Omental fat pad (tissue), 4 donors: ENCODE measurements around the gene SCAF4. TPM values are rescaled to one million over a fixed set of nuclear protein-coding genes. Genes with fewer than 3 reads are reported as not detected.
A peak's percentile ranks its signal among the peaks of the same experiment; 100 is the strongest.

Experiments used
- ATAC-seq: fragments of 150-250 bp; one replicate; pipeline ENCODE4 v1.9.1; 2016; ENCODE audit warnings: mild to moderate bottlenecking, moderate library complexity; ENCODE audit not compliant: low FRiP score
- DNase-seq: peaks from one replicate; pipeline ENCODE4 v3.0.0-alpha.2; 2019; ENCODE audit warnings: low spot score
- total RNA-seq, 4 donors: library from RNA; depleted of rRNA; stranded (reverse); fragments of >200 nt; gene quantifications; one replicate each; pipeline ENCODE4 v1.1.0, GENCODE V29; 2016
- TF ChIP-seq, protein P1 (sequence below), 3 donors: fragments of 450-650 bp; IDR thresholded peaks; one replicate each; pipeline ENCODE4 v1.5.1; 2016 to 2017; ENCODE audit warnings: antibody characterized with exemption in 3 of 3, mild to moderate bottlenecking in 3 of 3, moderate library complexity in 2 of 3

The SCAF4 gene, protein sequence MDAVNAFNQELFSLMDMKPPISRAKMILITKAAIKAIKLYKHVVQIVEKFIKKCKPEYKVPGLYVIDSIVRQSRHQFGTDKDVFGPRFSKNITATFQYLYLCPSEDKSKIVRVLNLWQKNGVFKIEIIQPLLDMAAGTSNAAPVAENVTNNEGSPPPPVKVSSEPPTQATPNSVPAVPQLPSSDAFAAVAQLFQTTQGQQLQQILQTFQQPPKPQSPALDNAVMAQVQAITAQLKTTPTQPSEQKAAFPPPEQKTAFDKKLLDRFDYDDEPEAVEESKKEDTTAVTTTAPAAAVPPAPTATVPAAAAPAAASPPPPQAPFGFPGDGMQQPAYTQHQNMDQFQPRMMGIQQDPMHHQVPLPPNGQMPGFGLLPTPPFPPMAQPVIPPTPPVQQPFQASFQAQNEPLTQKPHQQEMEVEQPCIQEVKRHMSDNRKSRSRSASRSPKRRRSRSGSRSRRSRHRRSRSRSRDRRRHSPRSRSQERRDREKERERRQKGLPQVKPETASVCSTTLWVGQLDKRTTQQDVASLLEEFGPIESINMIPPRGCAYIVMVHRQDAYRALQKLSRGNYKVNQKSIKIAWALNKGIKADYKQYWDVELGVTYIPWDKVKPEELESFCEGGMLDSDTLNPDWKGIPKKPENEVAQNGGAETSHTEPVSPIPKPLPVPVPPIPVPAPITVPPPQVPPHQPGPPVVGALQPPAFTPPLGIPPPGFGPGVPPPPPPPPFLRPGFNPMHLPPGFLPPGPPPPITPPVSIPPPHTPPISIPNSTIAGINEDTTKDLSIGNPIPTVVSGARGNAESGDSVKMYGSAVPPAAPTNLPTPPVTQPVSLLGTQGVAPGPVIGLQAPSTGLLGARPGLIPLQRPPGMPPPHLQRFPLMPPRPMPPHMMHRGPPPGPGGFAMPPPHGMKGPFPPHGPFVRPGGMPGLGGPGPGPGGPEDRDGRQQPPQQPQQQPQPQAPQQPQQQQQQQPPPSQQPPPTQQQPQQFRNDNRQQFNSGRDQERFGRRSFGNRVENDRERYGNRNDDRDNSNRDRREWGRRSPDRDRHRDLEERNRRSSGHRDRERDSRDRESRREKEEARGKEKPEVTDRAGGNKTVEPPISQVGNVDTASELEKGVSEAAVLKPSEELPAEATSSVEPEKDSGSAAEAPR
- total RNA-seq = 10 to 100 TPM; 15.8 to 32.8 (median 16.8) TPM

DNA sequence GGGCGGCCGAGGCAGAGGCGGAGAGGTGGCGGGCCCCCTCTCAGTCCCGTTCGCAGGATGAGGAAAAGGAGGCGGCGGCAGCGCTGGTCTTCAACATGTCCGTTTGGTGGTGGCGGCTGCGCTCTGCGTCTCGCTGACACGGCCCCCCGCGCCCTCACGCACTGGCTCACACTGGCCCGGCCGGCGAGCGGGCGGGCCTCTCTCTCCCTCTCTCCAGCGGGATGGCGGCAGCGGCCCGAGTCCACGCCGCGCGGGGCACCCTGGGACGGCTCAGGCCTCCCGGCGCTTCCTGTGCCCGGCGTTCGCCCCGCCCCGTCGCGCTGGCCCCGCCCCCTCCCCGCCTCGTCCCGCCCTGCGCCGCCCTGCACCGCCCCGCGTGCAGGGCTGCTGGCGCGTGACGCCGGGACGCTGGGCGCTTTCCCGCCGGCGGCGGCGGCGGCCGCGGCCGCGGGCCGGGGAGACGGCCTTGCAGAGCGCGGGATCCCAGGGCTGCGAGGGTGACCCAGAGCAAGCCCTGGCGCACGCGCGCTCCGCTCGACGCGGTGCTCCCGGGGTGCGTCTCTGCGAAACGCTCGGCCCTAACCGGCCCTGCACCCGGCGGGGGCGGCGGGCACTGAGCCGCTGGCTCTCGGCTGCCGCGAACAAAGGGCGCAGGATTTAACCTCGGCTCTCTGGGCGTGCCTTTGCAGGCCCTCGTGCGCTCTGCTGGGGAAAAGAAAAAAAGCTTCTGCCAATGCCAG lies at the start of gene SCAF4:
Gene SCAF4 (minus strand): TSS at position 262 of the 740 bp plus-strand sequence. CDS start 426 bp downstream, outside the sequence.
- ATAC-seq (peak; percentile 95), DNase-seq (peak; percentile 65)
- TF ChIP-seq, protein P1, sequence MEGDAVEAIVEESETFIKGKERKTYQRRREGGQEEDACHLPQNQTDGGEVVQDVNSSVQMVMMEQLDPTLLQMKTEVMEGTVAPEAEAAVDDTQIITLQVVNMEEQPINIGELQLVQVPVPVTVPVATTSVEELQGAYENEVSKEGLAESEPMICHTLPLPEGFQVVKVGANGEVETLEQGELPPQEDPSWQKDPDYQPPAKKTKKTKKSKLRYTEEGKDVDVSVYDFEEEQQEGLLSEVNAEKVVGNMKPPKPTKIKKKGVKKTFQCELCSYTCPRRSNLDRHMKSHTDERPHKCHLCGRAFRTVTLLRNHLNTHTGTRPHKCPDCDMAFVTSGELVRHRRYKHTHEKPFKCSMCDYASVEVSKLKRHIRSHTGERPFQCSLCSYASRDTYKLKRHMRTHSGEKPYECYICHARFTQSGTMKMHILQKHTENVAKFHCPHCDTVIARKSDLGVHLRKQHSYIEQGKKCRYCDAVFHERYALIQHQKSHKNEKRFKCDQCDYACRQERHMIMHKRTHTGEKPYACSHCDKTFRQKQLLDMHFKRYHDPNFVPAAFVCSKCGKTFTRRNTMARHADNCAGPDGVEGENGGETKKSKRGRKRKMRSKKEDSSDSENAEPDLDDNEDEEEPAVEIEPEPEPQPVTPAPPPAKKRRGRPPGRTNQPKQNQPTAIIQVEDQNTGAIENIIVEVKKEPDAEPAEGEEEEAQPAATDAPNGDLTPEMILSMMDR (IDR thresholded peaks at IDR 0.05) = no peak

DNA sequence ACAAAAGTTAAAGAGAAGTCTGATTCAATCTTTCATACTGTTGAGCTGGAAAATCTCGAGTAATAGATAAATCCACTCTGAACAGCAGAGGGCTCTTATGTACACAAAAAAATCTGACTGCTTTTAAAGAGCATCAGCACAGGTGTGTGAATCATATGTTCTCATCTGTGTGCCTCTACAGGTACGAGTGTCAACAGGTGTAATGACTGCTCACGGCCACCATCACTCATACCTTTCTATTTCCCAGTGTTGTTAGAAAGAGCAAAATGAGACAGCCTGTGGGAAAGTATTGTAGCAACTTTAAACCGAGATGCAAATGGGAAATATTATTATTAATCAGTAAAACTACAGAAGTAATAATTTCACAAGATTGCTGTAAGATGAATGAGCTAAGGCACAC lies 49.0 kb upstream of the SCAF4 start:
- TF ChIP-seq, protein P1 (IDR thresholded peaks at IDR 0.05) = no peak
- DNase-seq (no peak), ATAC-seq (no peak)

DNA sequence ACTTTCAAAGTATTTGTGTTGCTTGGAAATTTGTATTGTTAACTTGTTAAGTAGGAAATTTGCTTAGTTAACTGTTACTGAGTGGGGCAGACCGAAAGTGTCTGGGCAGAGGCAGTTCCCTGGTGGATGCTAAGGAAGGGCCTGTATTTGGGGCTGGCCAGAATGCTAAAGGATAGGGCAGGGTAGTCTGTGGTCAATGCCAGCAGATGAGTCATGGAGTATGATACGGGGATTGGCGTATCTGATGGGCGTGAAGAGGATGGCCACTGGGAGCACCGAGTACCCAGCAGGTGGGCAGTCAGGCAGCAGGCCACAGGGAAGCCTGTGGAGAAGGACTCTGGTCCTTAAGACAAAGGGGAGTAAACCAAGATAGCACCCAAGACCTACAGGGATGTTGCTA lies 46.6 kb upstream of the SCAF4 start:
- TF ChIP-seq, protein P1 (IDR thresholded peaks at IDR 0.05) = no peak
- no peak for ATAC-seq
- DNase-seq = no peak

DNA sequence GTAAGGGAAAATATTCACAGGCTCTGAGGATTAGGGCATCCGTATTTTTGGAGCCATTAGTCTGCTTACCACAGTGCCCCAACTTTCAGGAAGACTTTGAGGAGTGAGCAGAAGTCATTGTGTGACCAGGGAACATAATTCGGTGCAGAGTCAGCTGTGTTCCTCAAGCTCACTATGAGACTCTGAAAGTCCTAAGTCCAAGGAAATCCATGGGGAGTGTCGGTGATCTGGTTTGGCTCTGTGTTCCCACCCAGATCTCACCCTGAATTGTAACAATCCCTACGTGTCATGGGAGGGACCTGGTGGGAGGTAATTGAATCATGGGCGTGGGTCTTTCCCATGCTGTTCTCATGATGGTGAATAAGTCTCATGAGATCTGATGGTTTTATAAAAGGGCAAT lies 45.9 kb upstream of the SCAF4 start:
- DNase-seq (no peak), ATAC-seq (no peak)
- TF ChIP-seq, protein P1 (IDR thresholded peaks at IDR 0.05) = no peak

DNA sequence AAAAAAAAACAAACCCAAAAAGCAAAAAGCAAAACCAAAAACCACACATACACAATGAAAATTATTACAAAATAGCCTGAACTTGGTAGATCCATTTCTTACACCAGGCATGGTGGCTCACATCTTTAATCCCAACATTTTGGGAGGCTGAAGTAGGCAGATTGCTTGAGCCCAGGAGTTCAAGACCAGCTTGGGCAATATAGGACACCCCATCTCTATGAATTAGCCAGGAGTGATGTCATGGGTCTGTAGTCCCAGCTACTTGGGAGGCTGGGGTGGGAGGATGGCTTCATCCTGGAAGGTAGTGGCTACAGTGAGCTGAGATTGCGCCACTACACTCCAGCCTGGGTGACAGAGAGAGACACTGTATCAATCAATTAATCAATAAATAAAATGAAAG lies 42.1 kb upstream of the SCAF4 start:
- DNase-seq (no peak), ATAC-seq (no peak)
- TF ChIP-seq, protein P1 (IDR thresholded peaks at IDR 0.05) = no peak
